ENCODE data around the gene GRIA3. TPM values are rescaled to one million over a fixed set of nuclear protein-coding genes. Genes with fewer than 3 reads are reported as not detected.

The GRIA3 gene
- total RNA-seq, 1 experiment from 2014 or later: 1.4 TPM

DNA sequence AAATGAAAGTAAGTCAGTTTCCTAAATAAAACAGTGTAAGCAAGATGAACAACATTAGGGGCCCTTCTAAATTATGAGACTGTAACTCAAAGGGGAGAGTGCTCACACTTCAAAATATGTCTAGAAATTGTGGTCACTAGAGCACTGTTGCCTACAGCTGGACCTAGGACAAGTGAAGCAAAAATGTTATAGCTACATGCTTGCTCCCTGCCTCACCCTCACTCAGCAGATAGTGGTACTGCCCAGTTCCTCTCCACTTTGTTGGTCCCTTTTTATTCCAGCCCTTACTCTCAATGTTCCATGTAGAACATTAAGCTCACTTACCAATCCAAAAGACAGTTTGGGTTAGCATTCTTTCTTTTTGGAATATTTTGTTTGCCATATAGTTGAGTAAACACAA lies 147.3 kb downstream of the GRIA3 start:
- H3K4me1 ChIP-seq (ENCODE audit: insufficient read depth, low read length): no peaks in the 10 kb centered on the region
- no peaks in the 10 kb centered on the region for H4K20me1 ChIP-seq (ENCODE audit: control insufficient read depth, insufficient read depth, insufficient read length)
- peaks cover 14% of the 10 kb centered on the region for H3K9me3 ChIP-seq (ENCODE audit: control insufficient read depth, low read depth, low read length)
- H2BK20ac ChIP-seq (ENCODE audit: low read depth, low read length, poor library complexity, severe bottlenecking): no peak overlapping the region
- no peak overlapping the region for H3K23ac ChIP-seq (ENCODE audit: insufficient read length, low read depth, low read length)
- no peak overlapping the region for H2BK12ac ChIP-seq (ENCODE audit: insufficient read length, low read depth, low read length)
- H4K91ac ChIP-seq (ENCODE audit: insufficient read length, low read depth, low read length): no peak overlapping the region
- no peaks in the 10 kb centered on the region for H3K23me2 ChIP-seq (ENCODE audit: insufficient read length, low read depth, low read length, poor library complexity, severe bottlenecking)
- H3K79me2 ChIP-seq (ENCODE audit: insufficient read depth, low read length): no peaks in the 10 kb centered on the region
- no peak overlapping the region for H2BK5ac ChIP-seq (ENCODE audit: insufficient read length, low read length)
- H3K36me3 Mint-ChIP-seq (ENCODE audit: insufficient read depth in 1 of 3, low read depth in 3 of 3): 0 out of 7 replicates have a peak, but pooled peaks cover 0 to 2% (median 0%) of the 10 kb centered on the region in 3 experiments
- no peak overlapping the region for H2BK15ac ChIP-seq (ENCODE audit: low read depth, low read length)
- no peak overlapping the region for H3K4me2 ChIP-seq (ENCODE audit: insufficient read depth, insufficient read length, low read length)
- H3K9ac ChIP-seq (ENCODE audit: extremely low read depth, insufficient read length, low read length): no peak overlapping the region
- no peak overlapping the region for H2AK5ac ChIP-seq (ENCODE audit: insufficient read length, low read length)
- DNase-seq: no peak
- no peak overlapping the region for H3K27ac ChIP-seq (ENCODE audit: insufficient read length, low read depth, low read length)
- no peaks in the 10 kb centered on the region for H3K27me3 ChIP-seq (ENCODE audit: insufficient read depth, low read length)
- H3K27ac Mint-ChIP-seq: no peak overlapping the region
- H3K79me1 ChIP-seq (ENCODE audit: insufficient read depth, low read depth, low read length, poor library complexity, severe bottlenecking): no peaks in the 10 kb centered on the region
- TF ChIP-seq CTCF (conservative IDR thresholded peaks at IDR 0.05): no peak
- no peak overlapping the region for H4K8ac ChIP-seq (replicated peaks; ENCODE audit: insufficient read length, low read depth, low read length)
- H4K5ac ChIP-seq (ENCODE audit: insufficient read length, low read depth, low read length): no peak overlapping the region
- H3T11ph ChIP-seq (ENCODE audit: low read length): no peak overlapping the region
- no peak overlapping the region for H3K4me3 Mint-ChIP-seq
- H3K14ac ChIP-seq (ENCODE audit: insufficient read depth, low read length): no peak overlapping the region
- H2AFZ ChIP-seq (ENCODE audit: low read length): no peak overlapping the region
- H3K27me3 Mint-ChIP-seq (ENCODE audit: low read depth): no peaks in the 10 kb centered on the region
- no peaks in the 10 kb centered on the region for H3K4me1 Mint-ChIP-seq
- peaks cover 4 to 23% of the 10 kb centered on the region in 2 experiments; a peak in 4 of 5 replicates for H3K9me3 Mint-ChIP-seq
- no peak overlapping the region for H3K56ac ChIP-seq (ENCODE audit: insufficient read length, low read depth, low read length)
- H3K4ac ChIP-seq (ENCODE audit: low read depth, low read length): no peak overlapping the region
- no peak overlapping the region for H3K18ac ChIP-seq (ENCODE audit: insufficient read length, low read depth, low read length)
- no peak overlapping the region for H2BK120ac ChIP-seq (ENCODE audit: low read depth, low read length, poor library complexity, severe bottlenecking)

Measured in H9 (cell line).